HUES6 (cell line): ENCODE data around the gene RAB28.

Source experiments
- H3K27ac ChIP-seq: 2 replicates; pipeline ENCODE4 v1.7.0; 2013; ENCODE audit warnings: low read depth, mild to moderate bottlenecking, low read length, inconsistent platforms
- H3K27me3 ChIP-seq: 2 replicates; pipeline ENCODE4 v1.6.1; 2013; ENCODE audit warnings: low read length; ENCODE audit not compliant: control insufficient read depth, insufficient read depth
- H3K36me3 ChIP-seq: 2 replicates; pipeline ENCODE4 v1.6.1; 2013; ENCODE audit warnings: low read length; ENCODE audit not compliant: control insufficient read depth, insufficient read depth
- H3K4me1 ChIP-seq: 2 replicates; pipeline ENCODE4 v1.6.1; 2013; ENCODE audit warnings: low read length; ENCODE audit not compliant: control insufficient read depth, insufficient read depth
- H3K4me3 ChIP-seq: 2 replicates; pipeline ENCODE4 v1.5.1; 2013; ENCODE audit warnings: low read depth, low read length
- H3K9ac ChIP-seq: one replicate; pipeline ENCODE4 v1.6.1; 2013; ENCODE audit warnings: mild to moderate bottlenecking, low read length
- H3K9me3 ChIP-seq: 2 replicates; pipeline ENCODE4 v1.6.1; 2013; ENCODE audit warnings: low read depth, low read length; ENCODE audit not compliant: control insufficient read depth, insufficient read depth

RAB28 gene

DNA sequence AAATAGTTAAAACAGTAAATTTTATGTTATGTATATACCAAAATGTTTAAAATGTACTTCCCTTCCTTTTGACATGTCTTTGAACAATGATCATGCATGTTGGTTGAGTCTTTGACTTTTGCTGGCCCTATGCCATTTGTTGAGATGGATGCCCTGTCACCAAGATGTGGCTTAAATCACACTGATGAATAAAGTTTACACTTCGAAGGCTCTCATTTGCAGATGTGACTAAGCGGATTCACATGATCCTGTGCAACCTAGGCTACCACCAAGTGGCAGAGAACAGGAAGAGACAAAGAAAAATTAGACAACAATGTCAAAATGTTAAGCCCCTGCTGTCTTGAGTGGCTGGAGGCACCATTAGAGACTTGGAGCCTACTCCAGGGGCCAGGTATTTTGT is 139.9 kb downstream of the RAB28 start:
- Histone ChIP-seq H3K27ac (no peak overlapping the region), H3K4me3 (no peak overlapping the region), H3K4me1 (peaks cover 3% of the 10 kb centered on the region; the same call in 1 of the 2 replicates), H3K9ac (no peak overlapping the region), H3K36me3 (no peaks in the 10 kb centered on the region), H3K9me3 (no peaks in the 10 kb centered on the region; the same call in 1 of the 2 replicates), H3K27me3 (no peaks in the 10 kb centered on the region)

DNA sequence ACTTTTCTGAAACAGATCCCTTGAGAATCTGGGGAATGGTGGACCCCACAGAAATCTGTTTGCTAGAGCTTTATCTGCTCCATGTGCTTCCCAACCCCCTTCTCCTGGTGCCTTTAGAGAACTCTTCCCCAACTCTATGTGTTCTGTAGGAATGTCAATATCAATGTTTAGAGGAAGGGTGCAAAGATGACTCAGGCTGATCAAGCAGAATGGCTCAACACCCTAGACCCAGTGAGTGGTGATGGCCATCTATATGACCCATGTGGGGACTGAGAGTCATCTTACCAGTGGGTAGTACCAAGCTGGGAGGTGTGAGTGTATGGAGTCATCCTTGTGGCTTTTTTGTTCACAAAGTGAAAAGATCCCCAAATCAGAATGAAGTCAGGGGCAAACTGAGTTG is 143.5 kb downstream of the RAB28 start:
- Histone ChIP-seq H3K9ac (no peak overlapping the region), H3K27ac (no peak overlapping the region), H3K9me3 (no peaks in the 10 kb centered on the region), H3K4me3 (no peak overlapping the region), H3K36me3 (no peaks in the 10 kb centered on the region), H3K27me3 (no peaks in the 10 kb centered on the region), H3K4me1 (no peaks in the 10 kb centered on the region; the same call in 1 of the 2 replicates)

DNA sequence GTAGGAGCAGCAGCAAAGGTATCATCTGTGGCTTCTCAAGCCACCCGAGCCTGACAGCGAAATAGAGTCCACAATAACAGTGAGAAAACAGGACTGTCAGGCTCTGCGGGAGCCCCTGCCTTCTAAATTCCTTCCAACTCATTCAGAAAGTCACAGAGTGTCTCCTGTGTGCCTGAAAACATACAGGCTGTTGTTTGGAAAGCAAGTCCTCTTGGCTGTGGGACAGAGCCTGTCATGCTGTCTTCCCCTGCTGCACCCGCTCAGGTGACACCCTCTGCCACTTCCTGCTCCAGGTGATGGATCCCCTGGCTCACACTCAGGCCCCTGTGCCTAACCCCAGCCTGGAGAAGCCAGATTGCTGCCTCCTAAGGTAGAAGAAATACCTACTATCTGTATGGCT is 152.3 kb downstream of the RAB28 start:
- Histone ChIP-seq H3K27ac (no peak overlapping the region), H3K9ac (no peak overlapping the region), H3K9me3 (no peaks in the 10 kb centered on the region), H3K4me3 (no peak overlapping the region), H3K27me3 (no peaks in the 10 kb centered on the region), H3K36me3 (no peaks in the 10 kb centered on the region), H3K4me1 (peaks cover 7% of the 10 kb centered on the region)

DNA sequence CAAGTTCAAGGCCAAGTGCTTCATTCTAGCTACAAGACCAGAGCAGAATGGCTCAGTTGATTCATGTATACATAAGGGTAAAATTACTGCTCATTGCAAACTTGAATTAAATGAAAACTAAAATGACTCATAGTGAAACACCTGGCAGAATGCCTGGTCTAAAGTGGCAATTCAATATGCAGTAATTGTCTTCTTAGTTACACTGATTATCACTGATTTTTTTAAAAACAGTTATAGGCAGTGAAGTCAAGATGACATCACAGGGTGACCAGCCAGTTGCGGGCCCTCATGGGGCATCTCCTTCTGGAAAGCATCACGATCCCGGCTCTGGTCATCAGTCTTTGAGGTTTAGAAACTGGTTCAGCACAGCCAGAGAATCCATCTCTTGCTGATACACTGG is 154.2 kb downstream of the RAB28 start:
- H3K4me3 ChIP-seq: no peak overlapping the region
- H3K36me3 ChIP-seq: no peaks in the 10 kb centered on the region
- peaks cover 10% of the 10 kb centered on the region for H3K4me1 ChIP-seq
- H3K27ac ChIP-seq: no peak overlapping the region
- no peak overlapping the region for H3K9ac ChIP-seq
- H3K9me3 ChIP-seq: no peaks in the 10 kb centered on the region
- H3K27me3 ChIP-seq: no peaks in the 10 kb centered on the region

DNA sequence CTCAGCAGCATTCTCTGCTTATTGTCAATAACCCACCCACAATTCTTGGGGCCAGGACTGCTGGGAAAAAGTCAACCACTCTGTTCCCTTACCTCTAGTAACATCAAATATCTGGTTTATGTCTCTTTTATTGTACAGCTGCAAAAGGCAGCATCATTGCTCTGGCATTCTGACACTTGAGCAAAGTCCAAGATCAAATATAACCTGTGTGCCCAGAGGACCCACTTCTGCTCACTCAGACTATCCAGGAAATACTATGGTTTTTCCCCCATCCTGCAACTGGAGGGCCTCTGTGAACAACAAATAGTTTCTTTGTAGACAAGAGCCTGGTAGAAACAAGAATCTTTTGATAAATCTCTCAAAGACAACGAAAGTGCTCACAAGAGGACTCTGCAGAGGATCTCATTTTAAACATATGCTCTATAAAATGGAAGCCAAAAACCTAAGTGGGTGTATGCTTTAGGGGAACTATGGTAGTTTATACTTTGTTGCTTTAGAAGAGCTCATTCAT is 154.7 kb downstream of the RAB28 start:
- Histone ChIP-seq H3K27ac (no peak overlapping the region), H3K9ac (no peak overlapping the region), H3K36me3 (no peaks in the 10 kb centered on the region), H3K4me3 (no peak overlapping the region), H3K27me3 (no peaks in the 10 kb centered on the region), H3K4me1 (peaks cover 10% of the 10 kb centered on the region), H3K9me3 (no peaks in the 10 kb centered on the region)

DNA sequence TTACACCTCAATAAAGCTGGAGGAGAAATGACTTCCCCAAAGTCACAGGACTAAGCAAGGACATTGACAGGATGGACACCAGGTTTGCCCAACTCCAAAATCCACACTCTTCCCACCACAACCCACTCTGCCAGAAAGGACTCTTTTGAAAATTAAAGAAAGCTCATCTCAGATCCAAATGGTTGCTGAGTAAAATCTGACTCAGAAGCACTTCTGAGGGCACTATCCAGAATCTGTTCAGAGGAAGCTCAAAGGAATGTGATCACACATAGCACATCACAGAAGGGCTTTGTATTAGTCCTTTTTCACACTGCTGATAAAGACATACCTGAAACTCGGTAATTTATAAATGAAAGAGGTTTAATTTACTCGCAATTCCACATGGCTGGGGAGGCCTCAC is 155.5 kb downstream of the RAB28 start:
- no peaks in the 10 kb centered on the region for H3K27me3 ChIP-seq
- H3K4me3 ChIP-seq: no peak overlapping the region
- H3K36me3 ChIP-seq: no peaks in the 10 kb centered on the region
- H3K9ac ChIP-seq: no peak overlapping the region
- H3K4me1 ChIP-seq: peaks cover 15% of the 10 kb centered on the region
- H3K9me3 ChIP-seq: no peaks in the 10 kb centered on the region
- no peak overlapping the region for H3K27ac ChIP-seq

DNA sequence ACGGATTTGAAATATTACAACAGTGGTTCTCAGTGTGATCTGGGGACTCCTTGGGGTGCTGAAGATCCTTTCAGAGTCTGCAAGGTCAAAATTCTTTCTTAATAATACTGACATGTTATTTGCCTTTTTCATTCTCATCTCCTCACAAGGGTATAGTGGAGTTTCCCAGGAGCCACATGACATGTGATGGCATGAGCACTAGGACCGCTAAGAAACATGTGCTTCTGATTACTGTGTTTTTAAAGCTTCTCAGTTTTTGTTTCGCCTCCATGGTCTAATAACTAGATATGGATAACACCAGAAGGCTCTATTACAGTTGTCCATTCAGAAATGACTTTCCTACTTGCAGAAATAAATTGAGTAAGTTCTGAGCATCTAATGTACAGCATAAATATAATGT is 156.1 kb downstream of the RAB28 start:
- Histone ChIP-seq H3K27me3 (no peaks in the 10 kb centered on the region), H3K27ac (no peak overlapping the region), H3K36me3 (no peaks in the 10 kb centered on the region), H3K9me3 (no peaks in the 10 kb centered on the region), H3K4me1 (peaks cover 10% of the 10 kb centered on the region), H3K4me3 (no peak overlapping the region), H3K9ac (no peak overlapping the region)

DNA sequence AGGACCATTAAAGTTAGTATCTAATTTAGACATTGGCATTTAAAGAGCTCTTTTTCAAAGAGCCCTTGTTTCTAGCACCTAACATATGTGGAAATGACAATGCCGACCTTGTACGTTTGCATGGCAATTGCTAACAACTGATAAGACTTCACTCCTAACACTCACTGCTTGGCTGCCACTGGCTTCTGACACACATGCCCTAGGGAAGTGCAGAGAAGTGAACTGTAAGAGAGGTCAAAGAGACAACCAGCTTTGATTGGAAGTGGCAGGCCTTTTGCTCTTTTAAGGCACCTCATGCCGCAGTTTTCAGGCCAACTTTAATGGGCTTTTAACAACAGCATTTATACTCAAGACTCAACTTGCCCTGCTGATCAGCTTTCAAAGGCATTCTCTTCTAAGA is 158.4 kb downstream of the RAB28 start:
- no peaks in the 10 kb centered on the region for H3K36me3 ChIP-seq
- H3K27ac ChIP-seq: no peak overlapping the region
- H3K9me3 ChIP-seq: no peaks in the 10 kb centered on the region; the same call in 1 of the 2 replicates
- H3K4me1 ChIP-seq: peaks cover 9% of the 10 kb centered on the region
- no peak overlapping the region for H3K4me3 ChIP-seq
- no peak overlapping the region for H3K9ac ChIP-seq
- no peaks in the 10 kb centered on the region for H3K27me3 ChIP-seq

DNA sequence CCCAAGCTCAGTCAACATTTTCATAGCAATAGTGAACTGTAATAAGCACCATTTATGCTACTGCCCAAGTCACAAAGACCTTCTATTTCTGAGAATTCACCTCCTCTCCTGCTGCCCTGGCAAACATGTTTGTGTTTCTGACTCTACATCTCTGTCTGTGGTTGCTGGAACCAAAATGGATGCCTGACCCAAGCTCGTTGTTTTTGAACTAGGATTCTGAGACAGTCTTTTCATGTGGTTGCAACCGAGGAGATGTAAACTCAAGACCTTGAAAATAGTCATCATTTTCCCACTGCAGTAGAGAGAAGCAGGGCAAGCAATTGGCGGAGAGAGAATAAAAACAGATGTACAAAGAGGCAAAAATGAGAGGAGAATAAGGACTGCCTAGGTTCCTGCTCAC is 160.2 kb downstream of the RAB28 start:
- Histone ChIP-seq H3K4me3 (no peak overlapping the region), H3K36me3 (no peaks in the 10 kb centered on the region)

DNA sequence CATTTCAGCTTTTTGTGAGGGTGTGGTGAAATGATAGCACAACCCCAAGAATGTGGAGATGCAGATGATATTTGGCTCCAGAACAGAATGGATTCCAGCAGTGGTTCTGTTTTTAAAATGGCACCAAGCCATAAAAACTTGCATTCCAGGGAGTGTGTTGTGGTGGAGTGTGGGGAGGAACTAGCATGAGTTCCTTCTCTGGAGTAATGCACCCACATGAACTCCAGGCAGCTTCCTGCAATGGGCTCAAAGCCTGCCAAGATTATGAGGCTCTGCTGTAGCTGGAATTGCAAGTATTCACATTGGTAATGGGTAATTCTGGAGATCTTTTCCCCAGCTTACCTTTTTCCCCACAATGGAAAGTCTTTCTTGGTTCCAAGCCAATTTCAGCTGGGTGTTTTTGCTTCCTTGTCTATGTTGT is 161.4 kb downstream of the RAB28 start:
- no peaks in the 10 kb centered on the region; the same call in 1 of the 2 replicates for H3K9me3 ChIP-seq
- no peak overlapping the region for H3K9ac ChIP-seq
- H3K4me3 ChIP-seq: no peak overlapping the region
- H3K36me3 ChIP-seq: no peaks in the 10 kb centered on the region
- H3K27ac ChIP-seq: no peak overlapping the region
- H3K27me3 ChIP-seq: no peaks in the 10 kb centered on the region
- H3K4me1 ChIP-seq: peaks cover 9% of the 10 kb centered on the region

More for the DNA sequence above, 160.2 kb downstream of the RAB28 start:
- no peaks in the 10 kb centered on the region; the same call in 1 of the 2 replicates for H3K9me3 ChIP-seq
- no peak overlapping the region for H3K27ac ChIP-seq
- peaks cover 9% of the 10 kb centered on the region for H3K4me1 ChIP-seq
- no peaks in the 10 kb centered on the region for H3K27me3 ChIP-seq
- H3K9ac ChIP-seq: no peak overlapping the region
